Amniotic stem cell (primary cell): ENCODE data around the gene TMCC1.
"Not testable (repeated sequence)": the region's sequence is repeated elsewhere in the genome, so short reads cannot be mapped to it uniquely, and the experiment has no call there.

ENCODE experiments used
- DNase-seq: peaks from one replicate; lab custom pipeline; 2025; lab: John Stamatoyannopoulos, UW

The TMCC1 gene

DNA sequence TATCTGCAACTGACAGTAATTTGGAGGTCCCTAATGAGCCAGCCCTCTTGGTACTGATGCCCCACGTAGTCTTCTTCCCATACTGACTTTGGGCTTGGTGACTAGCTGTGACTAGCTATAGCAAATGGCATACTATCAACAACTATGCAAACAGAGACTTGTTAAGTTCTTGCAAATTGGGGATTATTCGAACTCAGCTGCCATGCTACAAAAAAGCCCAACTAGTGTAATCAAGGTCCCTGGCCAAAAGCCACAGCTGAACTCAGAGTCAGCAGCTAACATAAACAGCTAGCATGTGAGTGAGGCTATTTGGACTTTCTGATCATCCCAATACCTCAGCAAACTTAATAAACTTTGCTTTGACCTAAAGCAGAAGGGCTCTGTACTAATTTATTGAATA is 165.8 kb downstream of the TMCC1 start:
- no peak for DNase-seq

DNA sequence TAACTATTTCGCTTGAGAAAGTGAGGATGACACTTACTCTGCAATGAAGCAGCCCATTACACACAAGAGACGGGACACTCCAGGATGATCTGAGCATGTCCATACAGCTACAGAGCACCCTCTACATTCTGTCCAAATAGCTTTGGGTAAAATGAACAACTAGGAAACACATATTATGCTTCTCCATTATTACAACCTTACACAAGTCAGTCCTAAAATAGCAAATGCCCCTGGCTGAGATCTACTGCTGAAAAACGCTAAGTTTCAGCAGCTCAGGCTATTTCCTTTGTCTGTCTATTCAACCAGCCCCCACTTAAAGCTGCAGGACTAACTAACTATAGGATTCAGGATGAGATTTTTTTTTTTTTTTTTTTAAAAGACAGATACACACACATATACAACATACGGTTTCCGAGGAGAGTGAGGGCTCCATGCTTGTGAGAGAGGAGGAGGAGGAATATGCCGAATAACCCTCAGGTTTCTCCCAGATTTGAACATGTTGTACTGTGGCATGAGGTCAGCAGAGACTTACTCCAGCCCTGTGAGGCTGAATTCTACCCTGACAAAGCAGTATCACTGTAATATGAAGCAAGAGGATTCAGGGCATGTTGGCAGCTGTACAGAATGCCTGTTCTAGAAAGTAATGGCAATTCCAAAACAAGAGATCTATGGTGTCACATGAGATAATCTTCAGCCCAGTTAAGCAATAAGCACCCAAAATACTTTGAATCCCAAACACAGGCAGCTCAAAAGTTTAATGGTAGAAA is 169.8 kb downstream of the TMCC1 start:
- DNase-seq: peak; percentile 19

DNA sequence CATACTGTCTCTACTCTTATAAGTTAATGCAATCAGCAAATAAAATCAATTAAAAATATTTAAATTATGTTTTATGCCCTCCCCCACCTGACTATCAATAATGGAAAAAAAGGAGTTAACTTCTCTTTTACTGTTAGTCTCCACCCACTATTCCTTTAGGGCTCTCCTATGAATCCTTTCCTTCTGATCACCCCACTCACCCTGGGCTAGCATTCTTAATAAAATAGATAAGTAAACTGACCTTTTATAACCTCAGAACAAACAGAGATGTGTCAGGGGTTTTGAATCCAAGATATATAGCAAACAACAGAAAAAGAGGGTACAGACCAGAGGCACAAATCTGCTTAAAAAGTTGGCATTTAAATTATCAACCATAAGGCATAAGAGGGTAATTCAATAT is 171.0 kb downstream of the TMCC1 start:
- DNase-seq: no peak

DNA sequence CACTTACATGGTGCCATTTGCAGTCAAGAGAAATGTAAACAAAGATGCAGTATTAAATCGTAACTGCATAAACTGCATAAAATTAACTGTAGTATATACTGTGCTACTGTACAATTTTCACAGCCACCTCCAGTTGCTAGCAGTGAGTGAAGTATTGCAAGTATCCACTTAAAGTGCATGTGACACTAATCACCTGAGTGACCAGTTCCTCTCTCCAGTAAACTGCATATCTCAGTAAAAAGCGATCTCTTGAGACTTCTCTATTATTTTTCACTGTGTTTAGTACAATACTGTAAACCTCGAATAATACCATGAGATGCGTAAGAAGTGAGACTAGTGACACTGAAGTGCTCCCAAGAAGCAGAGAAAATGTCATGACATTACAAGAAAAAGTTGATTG is 175.3 kb downstream of the TMCC1 start:
- no peak for DNase-seq

DNA sequence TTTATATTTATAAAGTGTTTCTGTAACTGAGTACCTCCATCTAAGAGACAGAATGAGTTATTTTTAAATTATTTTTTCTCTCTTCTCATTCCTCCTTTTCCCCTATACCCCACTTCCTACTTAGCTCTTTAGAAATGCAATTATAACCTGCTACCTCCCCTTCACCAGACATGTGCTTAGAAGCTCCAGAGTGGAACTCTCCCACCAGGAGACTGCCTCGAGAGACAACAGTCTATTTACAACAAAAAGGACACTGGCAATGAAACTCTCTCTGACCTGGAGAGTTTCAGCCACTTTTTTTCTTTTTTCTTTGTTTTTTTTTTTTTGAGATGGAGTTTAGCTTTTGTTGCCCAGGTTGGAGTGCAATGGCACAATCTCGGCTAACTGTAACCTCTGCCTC is 177.7 kb downstream of the TMCC1 start:
- DNase-seq: no peak

DNA sequence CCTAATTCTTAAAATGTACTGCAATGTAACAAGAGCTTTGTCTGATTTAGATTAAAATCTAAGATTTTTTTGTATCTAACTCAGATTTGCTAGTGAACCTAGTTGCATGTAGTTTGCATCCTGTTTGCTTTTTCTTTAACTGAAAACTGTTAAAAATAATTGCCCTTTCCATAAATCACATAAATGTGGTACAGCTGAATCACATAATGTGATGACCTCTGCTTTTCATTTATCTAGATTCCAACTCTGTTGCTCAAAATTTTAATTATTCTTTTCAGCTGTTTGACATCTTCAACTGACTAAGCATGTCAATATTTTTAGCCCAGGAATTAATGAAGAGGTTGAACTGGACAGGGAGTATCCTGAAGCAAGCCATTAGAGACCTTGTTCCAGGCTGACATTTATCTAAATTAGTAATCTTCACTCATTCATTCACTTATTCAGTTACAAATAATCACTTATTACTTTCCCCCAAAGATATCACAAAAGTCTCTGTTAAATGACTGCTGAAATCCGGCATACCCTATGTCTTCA is 185.1 kb downstream of the TMCC1 start:
- no peak for DNase-seq

DNA sequence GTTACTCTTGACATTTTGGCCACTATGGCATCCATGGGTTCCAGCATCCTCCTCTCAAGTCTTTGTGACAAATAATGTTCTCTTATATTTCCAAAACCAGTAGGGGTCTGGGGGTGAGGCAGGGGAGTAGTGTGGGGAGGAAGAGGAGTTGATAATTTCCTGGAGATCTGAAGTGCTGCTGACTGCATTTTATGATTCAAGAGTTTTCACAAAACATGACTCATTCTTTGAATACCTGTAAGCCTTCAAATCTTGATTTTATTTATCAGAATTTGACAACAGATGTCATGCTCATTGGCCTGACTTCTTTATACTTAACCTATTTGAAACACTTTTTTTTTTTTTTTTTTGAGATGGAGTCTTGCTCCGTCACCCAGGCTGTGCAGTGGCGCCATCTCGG is 188.2 kb downstream of the TMCC1 start:
- DNase-seq: no peak

DNA sequence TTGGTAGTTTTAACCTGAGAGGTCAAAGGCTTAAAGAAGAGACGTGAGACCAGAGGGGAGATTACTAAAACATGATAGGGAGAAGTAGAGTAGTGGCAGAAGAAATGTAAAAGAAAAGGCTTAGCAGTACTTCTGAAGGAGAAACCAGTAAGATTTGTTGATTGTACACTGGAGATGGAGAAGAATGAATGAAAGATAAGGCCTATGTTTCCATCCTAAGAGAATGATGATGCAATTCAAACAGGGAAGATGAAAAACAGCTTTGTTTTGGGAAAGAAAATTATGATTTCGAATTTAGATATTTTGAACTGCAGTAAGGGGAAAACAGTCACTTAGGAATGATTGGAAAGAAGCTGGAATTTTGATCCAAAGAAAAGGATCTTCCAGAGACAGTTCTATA is 189.6 kb downstream of the TMCC1 start:
- DNase-seq: no peak

DNA sequence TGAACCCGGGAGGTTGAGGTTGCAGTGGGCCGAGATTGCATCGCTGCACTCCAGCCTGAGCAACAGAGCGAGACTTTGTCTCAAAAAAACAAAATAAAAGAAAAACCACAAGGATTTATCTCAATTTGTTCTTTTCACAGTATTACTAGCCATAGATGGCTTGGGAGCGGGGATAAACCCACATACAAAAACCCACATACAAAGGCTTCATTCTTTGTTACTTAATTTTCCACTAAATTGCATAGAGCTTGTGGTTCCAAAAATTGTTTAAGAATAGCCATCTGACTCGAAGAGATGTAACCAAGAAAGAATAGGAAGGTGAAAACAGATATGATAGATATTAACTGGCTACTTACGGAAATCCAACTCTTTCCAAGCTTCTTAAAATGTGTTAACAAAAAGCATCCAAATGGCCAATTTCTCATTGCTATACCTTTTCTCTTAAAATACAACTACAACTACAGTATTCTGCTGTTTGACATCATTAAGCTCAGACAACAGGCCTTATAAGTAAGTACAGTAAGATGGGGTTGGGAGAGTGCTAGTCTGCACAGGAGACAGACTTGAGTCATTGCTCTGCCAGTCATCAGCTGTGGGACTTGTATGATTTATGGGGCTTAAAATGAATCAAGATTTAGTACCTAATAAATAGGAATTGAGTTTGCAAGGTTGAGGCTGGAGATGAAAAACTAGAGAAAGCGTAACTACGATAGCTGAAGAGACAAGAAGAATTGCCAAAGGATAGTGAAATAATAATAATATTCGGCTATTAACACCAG is 190.4 kb downstream of the TMCC1 start:
- no peak for DNase-seq

DNA sequence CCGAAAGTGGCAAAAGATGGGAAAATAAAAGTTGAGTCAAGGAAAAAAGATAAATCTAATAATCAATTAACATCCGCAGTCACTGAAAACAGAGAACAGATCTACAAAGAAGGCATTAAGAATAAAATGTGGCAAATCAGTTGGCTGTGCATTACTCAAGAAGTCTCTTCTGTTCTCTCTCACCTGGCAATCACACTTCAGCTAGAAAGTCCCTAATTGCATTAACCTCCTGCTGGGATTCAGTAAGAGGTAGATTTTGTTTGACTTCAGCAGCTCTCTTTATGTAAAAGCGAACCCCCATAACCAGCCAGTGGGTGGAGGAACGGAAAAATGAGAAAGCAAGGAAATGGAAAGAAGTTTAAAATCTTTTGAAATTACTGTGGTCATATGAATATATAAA is 192.3 kb downstream of the TMCC1 start:
- no peak for DNase-seq

DNA sequence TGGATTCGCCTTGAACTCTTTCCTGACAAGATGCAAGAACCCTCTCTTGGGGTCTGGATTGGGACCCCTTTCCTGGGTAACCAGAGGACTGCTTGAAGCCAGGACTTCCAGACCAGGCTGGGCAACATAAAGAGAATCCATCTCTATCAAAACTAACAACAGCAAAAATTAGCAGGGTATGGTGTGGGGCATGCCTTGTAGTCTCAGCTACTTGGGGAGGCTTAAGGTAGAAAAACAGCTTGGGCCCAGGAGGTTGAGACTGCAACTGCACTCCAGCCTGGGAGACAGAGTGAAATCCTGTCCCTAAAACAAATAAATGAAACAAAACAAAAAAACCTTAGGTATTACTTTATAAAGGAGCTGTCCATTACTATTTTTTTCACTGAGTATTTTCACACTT is 193.9 kb downstream of the TMCC1 start:
- DNase-seq: no peak

DNA sequence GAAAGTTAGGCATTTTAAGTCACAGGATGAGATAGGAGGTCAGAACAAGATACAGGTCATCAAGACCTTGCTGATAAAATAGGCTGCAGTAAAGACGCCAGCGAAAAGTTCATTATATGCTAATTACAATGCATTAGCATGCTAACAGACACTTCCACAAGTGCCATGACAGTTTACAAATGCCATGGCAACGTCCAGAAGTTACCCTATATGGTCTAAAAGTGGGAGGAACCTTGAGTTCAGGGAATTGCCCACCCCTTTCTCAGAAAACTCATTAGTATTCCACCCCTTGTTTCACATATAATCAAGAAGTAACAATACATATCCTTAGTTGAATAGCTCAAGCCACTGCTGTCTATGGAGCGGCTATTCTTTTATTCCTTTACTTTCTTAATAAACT is 194.3 kb downstream of the TMCC1 start:
- no peak for DNase-seq

DNA sequence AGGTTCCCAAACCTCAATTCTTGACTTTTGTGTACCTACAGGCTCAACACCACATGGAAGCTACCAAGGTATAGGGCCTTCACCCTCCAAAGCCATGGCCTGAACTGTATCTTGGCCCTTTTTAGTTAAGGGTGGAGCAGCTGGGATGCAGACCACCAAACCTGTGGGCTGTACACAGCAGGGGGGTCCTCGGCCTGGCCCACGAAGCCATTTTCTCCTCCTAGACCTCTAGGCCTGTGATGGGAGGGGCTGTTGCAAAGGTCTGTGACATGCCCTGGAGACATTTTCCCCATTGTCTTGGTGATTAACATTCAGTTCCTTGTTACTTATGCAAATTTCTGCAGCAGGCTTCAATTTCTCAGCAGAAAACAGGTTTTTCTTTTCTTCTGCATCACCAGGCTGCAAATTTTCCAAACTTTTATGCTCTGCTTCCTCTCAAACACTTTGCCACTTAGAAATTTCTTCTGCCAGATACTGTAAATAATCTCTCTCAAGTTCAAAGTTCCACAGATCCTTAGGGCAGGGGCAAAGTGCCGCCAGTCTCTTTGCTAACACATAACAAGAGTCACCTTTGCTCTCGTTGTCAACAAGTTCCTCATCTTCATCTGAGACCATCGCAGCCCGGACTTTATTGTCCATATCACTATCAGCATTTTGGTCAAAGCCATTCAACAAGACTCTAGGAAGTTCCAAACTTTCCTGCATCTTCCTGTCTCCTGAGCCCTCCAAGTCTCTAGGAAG is 196.1 kb downstream of the TMCC1 start:
- no peak for DNase-seq

DNA sequence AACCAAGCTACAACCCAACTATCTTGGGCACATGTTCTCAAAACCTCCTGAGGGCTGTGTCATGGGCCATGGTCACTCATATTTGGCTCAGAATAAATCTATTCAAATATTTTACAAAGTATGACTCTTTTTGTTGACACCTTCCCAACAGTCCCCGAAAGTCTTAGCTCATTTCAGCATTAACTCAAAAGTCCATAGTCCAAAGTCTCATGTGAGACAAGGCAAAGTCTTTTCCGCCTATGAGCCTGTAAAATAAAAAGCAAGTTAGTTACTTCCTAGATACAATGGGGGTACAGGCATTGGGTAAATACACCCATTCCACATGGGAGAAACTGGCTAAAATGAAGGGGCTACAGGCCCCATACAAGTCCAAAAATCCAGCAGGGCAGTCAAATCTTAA is 197.1 kb downstream of the TMCC1 start:
- not testable (repeated sequence) for DNase-seq

DNA sequence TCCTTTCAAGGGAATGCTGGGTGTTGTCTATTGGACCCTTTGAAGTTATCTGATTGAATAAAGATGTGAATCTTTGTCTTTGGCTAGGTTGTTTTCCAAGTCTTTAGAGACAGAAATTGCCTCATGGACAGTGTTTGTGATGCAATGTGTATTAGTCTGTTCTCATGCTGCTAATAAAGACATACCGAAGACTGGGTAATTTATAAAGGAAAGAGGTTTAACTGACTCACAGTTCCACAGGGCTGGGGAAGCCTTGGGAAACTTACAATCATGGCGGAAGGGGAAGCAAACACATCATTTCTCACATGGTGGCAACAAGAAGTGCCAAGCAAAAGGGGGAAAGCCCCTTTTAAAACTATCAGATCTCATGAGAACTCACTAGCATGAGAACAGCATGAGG is 198.3 kb downstream of the TMCC1 start:
- no peak for DNase-seq

DNA sequence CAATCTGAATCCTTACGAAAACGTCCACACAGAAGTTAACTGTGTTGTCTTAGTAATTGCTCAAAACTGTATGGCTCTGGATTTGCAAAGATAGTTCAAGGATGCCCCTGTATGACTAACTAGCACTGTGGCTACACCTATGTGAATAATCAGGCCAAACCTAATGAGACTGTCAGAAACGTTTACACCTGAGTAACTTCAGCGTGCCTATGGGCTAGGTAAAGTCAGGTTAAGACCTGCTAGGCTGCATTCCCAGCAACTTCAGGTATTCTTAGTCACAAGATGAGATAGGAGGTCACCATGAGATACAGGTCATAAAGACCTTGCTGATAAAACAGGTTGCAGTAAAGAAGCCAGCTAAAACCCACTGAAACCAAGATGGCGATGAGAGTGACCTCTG is 199.3 kb downstream of the TMCC1 start:
- no peak for DNase-seq

DNA sequence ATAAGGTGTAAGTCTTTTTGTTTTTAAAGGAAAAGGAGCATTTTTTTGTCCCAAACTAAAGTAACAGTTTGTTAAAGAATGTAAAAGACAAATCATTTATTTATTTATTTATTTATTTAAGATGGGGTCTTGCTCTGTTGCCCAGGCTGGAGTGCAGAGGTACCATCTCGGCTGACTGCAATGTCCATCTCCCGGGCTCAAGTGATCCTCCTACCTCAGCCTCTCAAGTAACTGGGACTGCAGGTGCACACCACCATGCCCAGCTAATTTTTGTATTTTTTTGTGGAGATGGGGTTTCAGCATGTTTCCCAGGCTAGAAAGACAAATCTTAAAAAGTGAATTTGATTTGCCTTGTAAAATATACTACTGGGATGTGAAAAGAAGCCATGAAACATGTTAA is 200.8 kb downstream of the TMCC1 start:
- no peak for DNase-seq

DNA sequence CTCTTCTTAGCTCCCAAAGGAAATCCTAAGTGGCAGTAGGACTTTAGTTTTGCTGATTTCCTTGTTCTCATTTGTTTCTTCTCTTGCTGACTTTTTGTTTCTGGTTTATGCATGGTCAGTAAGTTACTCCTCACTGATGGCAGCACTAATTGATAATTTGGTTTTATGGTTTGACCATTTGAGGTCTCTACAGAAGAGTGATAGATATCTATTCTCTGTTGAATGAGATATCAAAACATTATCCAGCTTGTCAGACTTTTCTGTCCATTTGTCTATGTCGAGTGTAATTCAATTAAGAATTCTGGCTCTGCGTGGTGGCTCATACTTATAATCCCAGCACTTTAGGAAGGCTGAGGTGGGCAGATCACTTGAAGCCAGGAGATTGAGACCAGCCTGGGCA is 202.5 kb downstream of the TMCC1 start:
- no peak for DNase-seq

DNA sequence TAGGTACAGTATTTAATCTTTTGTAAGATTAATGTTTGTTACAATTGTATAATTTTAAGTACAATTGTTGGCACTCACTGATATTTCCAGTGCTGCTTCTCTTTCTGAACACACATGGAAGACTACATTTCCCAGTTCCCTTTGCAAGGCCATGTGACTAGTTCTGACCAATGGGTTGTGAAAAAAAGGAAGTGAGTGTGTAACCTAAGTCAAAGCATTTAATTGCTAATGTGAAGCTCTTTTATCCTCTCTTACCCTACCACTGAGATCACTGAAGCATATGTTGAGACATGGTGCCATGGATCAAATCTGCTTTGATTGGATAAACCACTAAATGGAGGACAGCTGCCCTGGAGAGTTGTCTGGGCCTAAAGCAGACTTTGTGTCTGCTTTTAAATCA is 203.1 kb downstream of the TMCC1 start:
- peak; percentile 5 for DNase-seq

DNA sequence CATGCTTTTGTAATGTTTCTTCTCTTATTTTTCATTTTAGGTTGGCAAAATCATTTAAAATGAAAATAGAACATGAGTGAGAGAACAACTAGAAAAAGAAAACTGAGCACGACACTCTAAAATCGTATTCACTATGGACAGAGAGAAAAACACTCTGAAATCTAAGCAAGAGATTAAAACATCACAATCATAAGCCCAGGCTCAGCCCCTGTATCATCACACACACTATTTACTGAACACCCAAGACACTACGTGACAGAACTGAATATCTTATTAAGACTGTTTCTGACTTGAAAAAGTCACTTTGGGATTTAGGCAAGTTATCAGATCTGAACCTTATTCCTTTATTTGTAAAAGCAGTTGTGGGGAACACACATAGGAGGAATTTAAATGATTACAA is 204.5 kb downstream of the TMCC1 start:
- DNase-seq: no peak

DNA sequence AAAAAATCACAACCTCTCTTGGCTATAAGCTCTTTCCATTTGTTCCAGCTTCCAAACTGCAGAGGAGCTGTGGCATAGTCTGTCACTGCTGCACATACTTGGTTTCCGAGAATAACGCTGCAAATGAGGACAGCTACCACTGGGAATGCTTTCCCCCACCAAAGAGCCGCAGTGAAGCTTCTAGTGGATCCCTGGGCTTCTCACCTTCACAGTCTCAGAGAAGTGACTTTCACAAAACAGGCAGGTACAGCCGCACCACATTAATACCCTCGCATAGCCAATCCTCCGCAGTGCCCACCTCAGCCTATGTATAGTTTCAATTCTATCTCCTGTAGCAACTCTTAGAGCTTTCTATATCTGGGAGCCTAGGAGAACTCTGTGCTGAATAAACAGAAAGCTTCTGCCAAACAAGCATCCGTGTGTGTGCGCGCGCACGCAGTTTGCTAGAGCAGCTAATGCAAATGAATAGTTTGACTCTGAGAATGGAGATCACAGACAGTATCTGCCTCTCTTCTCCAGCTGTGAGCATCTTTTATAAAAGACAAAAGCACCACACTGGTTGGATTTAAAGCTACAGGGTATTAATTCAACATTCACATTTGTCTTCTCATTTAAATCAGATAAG is 205.1 kb downstream of the TMCC1 start:
- DNase-seq: no peak

DNA sequence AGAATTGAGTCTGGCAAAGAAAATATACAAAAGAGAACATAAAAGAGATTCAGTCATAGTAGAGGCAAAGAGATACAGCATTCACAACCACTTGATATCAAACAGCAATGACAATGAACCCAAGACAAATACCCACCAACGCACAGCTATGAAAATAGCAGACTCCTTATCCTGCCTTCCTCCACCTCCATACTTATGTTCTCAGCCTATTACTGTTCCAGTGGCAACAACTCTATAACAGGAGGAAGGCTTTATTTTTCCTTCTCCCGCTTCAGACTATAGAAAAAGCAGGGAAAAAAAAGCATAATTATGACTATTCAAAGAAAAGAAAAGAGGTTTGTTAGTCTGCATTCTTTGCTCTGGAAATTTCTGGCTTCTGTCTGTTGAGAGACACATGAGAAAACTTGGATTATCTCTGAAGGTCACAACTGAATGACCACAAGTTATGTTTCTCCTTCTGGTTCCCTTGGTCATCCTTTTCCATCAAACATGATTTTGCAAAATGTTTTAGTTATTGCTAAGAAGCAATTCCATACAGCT is 205.9 kb downstream of the TMCC1 start:
- DNase-seq: no peak
